H9 (cell line): ENCODE results near the gene C16orf86. TPM values are rescaled to one million over a fixed set of nuclear protein-coding genes. Genes with fewer than 3 reads are reported as not detected.
A peak's percentile ranks its signal among the peaks of the same experiment; 100 is the strongest.

Experiments
- DNase-seq: peaks from one replicate; pipeline ENCODE4 v3.0.0-alpha.2; 2017
- H2AFZ ChIP-seq: one replicate; pipeline ENCODE4 v1.6.1; 2013; ENCODE audit warnings: mild to moderate bottlenecking, low read length, control low read depth, moderate library complexity
- H2AK5ac ChIP-seq: 2 replicates; pipeline ENCODE4 v1.6.1; 2013; ENCODE audit warnings: low read length, control low read depth, mixed read lengths; ENCODE audit not compliant: insufficient read length
- H2BK120ac ChIP-seq: one replicate; pipeline ENCODE4 v1.6.1; 2013; ENCODE audit warnings: low read depth, mild to moderate bottlenecking, low read length, control low read depth, inconsistent platforms; ENCODE audit not compliant: poor library complexity, severe bottlenecking
- H2BK12ac ChIP-seq: 2 replicates; pipeline ENCODE4 v1.6.1; 2013; ENCODE audit warnings: low read length, control low read depth, mixed read lengths, low read depth; ENCODE audit not compliant: insufficient read length
- H2BK15ac ChIP-seq: 2 replicates; pipeline ENCODE4 v1.6.1; 2013; ENCODE audit warnings: low read depth, low read length, control low read depth
- H2BK20ac ChIP-seq: one replicate; pipeline ENCODE4 v1.6.1; 2013; ENCODE audit warnings: low read depth, mild to moderate bottlenecking, low read length, control low read depth, inconsistent platforms; ENCODE audit not compliant: poor library complexity, severe bottlenecking
- H2BK5ac ChIP-seq: 2 replicates; pipeline ENCODE4 v1.6.1; 2013; ENCODE audit warnings: low read length, control low read depth, mixed read lengths; ENCODE audit not compliant: insufficient read length
- H3K14ac ChIP-seq: 2 replicates; pipeline ENCODE4 v1.6.1; 2013; ENCODE audit warnings: low read length, control low read depth; ENCODE audit not compliant: insufficient read depth
- H3K18ac ChIP-seq: 2 replicates; pipeline ENCODE4 v1.6.1; 2013; ENCODE audit warnings: low read depth, mild to moderate bottlenecking, mixed read lengths, low read length, control low read depth; ENCODE audit not compliant: insufficient read length
- H3K23ac ChIP-seq: 2 replicates; pipeline ENCODE4 v1.6.1; 2013; ENCODE audit warnings: low read length, control low read depth, mixed read lengths, low read depth; ENCODE audit not compliant: insufficient read length
- H3K23me2 ChIP-seq: 2 replicates; pipeline ENCODE4 v1.6.1; 2013; ENCODE audit warnings: low read depth, mild to moderate bottlenecking, mixed read lengths, low read length, control low read depth; ENCODE audit not compliant: insufficient read length, poor library complexity, severe bottlenecking
- H3K27ac ChIP-seq: 2 replicates; pipeline ENCODE4 v1.5.1; 2013; ENCODE audit warnings: low read length, control low read depth, mixed read lengths, low read depth; ENCODE audit not compliant: insufficient read length
- H3K27me3 ChIP-seq: 2 replicates; pipeline ENCODE4 v1.6.1; 2013; ENCODE audit warnings: low read length, control low read depth, inconsistent platforms; ENCODE audit not compliant: insufficient read depth
- H3K4ac ChIP-seq: 2 replicates; pipeline ENCODE4 v1.6.1; 2013; ENCODE audit warnings: low read depth, mild to moderate bottlenecking, control low read depth, inconsistent platforms, low read length, moderate library complexity
- H3K4me1 ChIP-seq: 2 replicates; pipeline ENCODE4 v1.6.1; 2013; ENCODE audit warnings: low read length, control low read depth, inconsistent platforms; ENCODE audit not compliant: insufficient read depth
- H3K4me2 ChIP-seq: 2 replicates; pipeline ENCODE4 v1.6.1; 2013; ENCODE audit warnings: low read length, control low read depth, mixed read lengths; ENCODE audit not compliant: insufficient read length, insufficient read depth
- H3K56ac ChIP-seq: 2 replicates; pipeline ENCODE4 v1.6.1; 2013; ENCODE audit warnings: low read depth, mild to moderate bottlenecking, mixed read lengths, low read length, control low read depth; ENCODE audit not compliant: insufficient read length
- H3K79me1 ChIP-seq: 2 replicates; pipeline ENCODE4 v1.6.1; 2013; ENCODE audit warnings: low read depth, mild to moderate bottlenecking, moderate library complexity, low read length, control low read depth, inconsistent platforms; ENCODE audit not compliant: insufficient read depth, poor library complexity, severe bottlenecking
- H3K79me2 ChIP-seq: 2 replicates; pipeline ENCODE4 v1.6.1; 2013; ENCODE audit warnings: low read length, control low read depth, inconsistent platforms; ENCODE audit not compliant: insufficient read depth
- H3K9ac ChIP-seq: 2 replicates; pipeline ENCODE4 v1.6.1; 2013; ENCODE audit warnings: low read length, control low read depth, mixed read lengths; ENCODE audit not compliant: insufficient read length; ENCODE audit errors: extremely low read depth
- H3K9me3 ChIP-seq: one replicate; pipeline ENCODE4 v1.6.1; 2013; ENCODE audit warnings: low read depth, low read length, inconsistent platforms; ENCODE audit not compliant: control insufficient read depth
- H3T11ph ChIP-seq: one replicate; pipeline ENCODE4 v1.6.1; 2013; ENCODE audit warnings: mild to moderate bottlenecking, low read length, control low read depth, inconsistent platforms
- H4K20me1 ChIP-seq: one replicate; pipeline ENCODE4 v1.6.1; 2013; ENCODE audit not compliant: control insufficient read depth, insufficient read length, insufficient read depth
- H4K5ac ChIP-seq: 2 replicates; pipeline ENCODE4 v1.6.1; 2013; ENCODE audit warnings: low read depth, mild to moderate bottlenecking, mixed read lengths, low read length, control low read depth; ENCODE audit not compliant: insufficient read length
- H4K8ac ChIP-seq: replicated peaks from 2 replicates; pipeline ENCODE4 v1.6.1; 2013; ENCODE audit warnings: low read length, control low read depth, mixed read lengths, low read depth; ENCODE audit not compliant: insufficient read length
- H4K91ac ChIP-seq: 2 replicates; pipeline ENCODE4 v1.6.1; 2013; ENCODE audit warnings: low read depth, mild to moderate bottlenecking, moderate library complexity, mixed read lengths, low read length, control low read depth; ENCODE audit not compliant: insufficient read length
- H3K27ac Mint-ChIP-seq, 3 experiments: 2 replicates in 2 of 3; 3 replicates in 1 of 3; pipeline ENCODE4 v1.8.0; 2020 to 2021; ENCODE audit warnings: mixed read lengths in 3 of 3, mild to moderate bottlenecking in 1 of 3, moderate library complexity in 1 of 3
- H3K27me3 Mint-ChIP-seq: 2 replicates; pipeline ENCODE4 v1.8.0; 2021; ENCODE audit warnings: low read depth, mild to moderate bottlenecking, moderate library complexity, mixed read lengths
- H3K36me3 Mint-ChIP-seq, 3 experiments: 2 replicates in 2 of 3; 3 replicates in 1 of 3; pipeline ENCODE4 v1.8.0; 2020 to 2021; ENCODE audit warnings: low read depth in 3 of 3, mixed read lengths in 3 of 3; ENCODE audit not compliant: insufficient read depth in 1 of 3
- H3K4me1 Mint-ChIP-seq, 2 experiments: 2 replicates each; pipeline ENCODE4 v1.8.0; 2020; ENCODE audit warnings: mixed read lengths in 2 of 2
- H3K4me3 Mint-ChIP-seq, 2 experiments: 2 replicates in 1 of 2; 3 replicates in 1 of 2; pipeline ENCODE4 v1.8.0; 2020 to 2021; ENCODE audit warnings: mild to moderate bottlenecking in 2 of 2, mixed read lengths in 2 of 2, moderate library complexity in 1 of 2
- H3K9me3 Mint-ChIP-seq, 2 experiments: 2 replicates in 1 of 2; 3 replicates in 1 of 2; pipeline ENCODE4 v1.8.0; 2020; ENCODE audit warnings: mild to moderate bottlenecking in 2 of 2, mixed read lengths in 2 of 2, moderate library complexity in 1 of 2
- WGBS: extraction: QIAGEN DNeasy Blood & Tissue Kit; methylation state at CpG from one replicate; pipeline ENCODE4 v1.1.7; 2013; ENCODE audit warnings: missing lambda C conversion rate, low lambda C conversion rate, mixed read lengths; ENCODE audit not compliant: insufficient read length; ENCODE audit errors: extremely low coverage; 5-methylcytosine and 5-hydroxymethylcytosine counted together
- total RNA-seq: library from RNA; stranded (reverse); gene quantifications from 2 replicates; pipeline ENCODE4 v1.2.1, GENCODE V29; 2021
- TF ChIP-seq, protein P1 (sequence below): fragments of 200-600 bp; sonication (generic); conservative IDR thresholded peaks from 3 replicates; pipeline ENCODE4 v1.8.0; 2021; ENCODE audit warnings: antibody characterized with exemption, mild to moderate bottlenecking

The C16orf86 gene
- total RNA-seq, 1 experiment from 2014 or later, result 1.5 TPM

- Mint-ChIP-seq H3K27ac (0 out of 7 replicates have a peak overlapping the region, but pooled peaks of 1 of the 3 experiments have one; percentile 64), H3K36me3 (peaks cover 12 to 52% (median 41%) of the 10 kb centered on the region in 3 experiments), H3K27me3 (peaks cover 5% of the 10 kb centered on the region), H3K4me3 (peak overlapping the region; percentile 80 to 84), H3K9me3 (no peaks in the 10 kb centered on the region; a peak in 1 of 5 replicates), H3K4me1 (peaks cover 3 to 7% of the 10 kb centered on the region in 2 experiments)
- Histone ChIP-seq H3K79me2 (no peaks in the 10 kb centered on the region), H2AK5ac (no peak overlapping the region), H2BK5ac (no peak overlapping the region), H3K18ac (no peak overlapping the region), H3K56ac (no peak overlapping the region), H2BK120ac (no peak overlapping the region), H3K79me1 (no peaks in the 10 kb centered on the region), H3T11ph (no peak overlapping the region), H4K20me1 (no peaks in the 10 kb centered on the region), H4K91ac (no peak overlapping the region), H3K4me1 (no peaks in the 10 kb centered on the region), H3K27me3 (no peaks in the 10 kb centered on the region; the same call in 1 of the 2 replicates), H2BK12ac (no peak overlapping the region), H3K23me2 (peaks cover 3% of the 10 kb centered on the region), H2BK20ac (no peak overlapping the region), H3K9me3 (no peaks in the 10 kb centered on the region), H3K4ac (no peak overlapping the region), H4K8ac (no peak overlapping the region), H2AFZ (no peak overlapping the region), H2BK15ac (no peak overlapping the region), H3K9ac (no peak overlapping the region), H3K4me2 (peak overlapping the region; percentile 68), H3K23ac (no peak overlapping the region), H3K27ac (no peak overlapping the region), H3K14ac (no peak overlapping the region; the same call in 1 of the 2 replicates), H4K5ac (no peak overlapping the region)
- WGBS, result no CpG with 5 or more reads among the region's 25 CpGs
- no peak for DNase-seq
- TF ChIP-seq, protein P1, sequence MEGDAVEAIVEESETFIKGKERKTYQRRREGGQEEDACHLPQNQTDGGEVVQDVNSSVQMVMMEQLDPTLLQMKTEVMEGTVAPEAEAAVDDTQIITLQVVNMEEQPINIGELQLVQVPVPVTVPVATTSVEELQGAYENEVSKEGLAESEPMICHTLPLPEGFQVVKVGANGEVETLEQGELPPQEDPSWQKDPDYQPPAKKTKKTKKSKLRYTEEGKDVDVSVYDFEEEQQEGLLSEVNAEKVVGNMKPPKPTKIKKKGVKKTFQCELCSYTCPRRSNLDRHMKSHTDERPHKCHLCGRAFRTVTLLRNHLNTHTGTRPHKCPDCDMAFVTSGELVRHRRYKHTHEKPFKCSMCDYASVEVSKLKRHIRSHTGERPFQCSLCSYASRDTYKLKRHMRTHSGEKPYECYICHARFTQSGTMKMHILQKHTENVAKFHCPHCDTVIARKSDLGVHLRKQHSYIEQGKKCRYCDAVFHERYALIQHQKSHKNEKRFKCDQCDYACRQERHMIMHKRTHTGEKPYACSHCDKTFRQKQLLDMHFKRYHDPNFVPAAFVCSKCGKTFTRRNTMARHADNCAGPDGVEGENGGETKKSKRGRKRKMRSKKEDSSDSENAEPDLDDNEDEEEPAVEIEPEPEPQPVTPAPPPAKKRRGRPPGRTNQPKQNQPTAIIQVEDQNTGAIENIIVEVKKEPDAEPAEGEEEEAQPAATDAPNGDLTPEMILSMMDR, result no peak
These were observed 12.7 kb upstream of the C16orf86 start for GRCh38 chr16:67653789-67654402.
